Measurements from ENCODE around the gene TAP2.

TAP2 gene

DNA sequence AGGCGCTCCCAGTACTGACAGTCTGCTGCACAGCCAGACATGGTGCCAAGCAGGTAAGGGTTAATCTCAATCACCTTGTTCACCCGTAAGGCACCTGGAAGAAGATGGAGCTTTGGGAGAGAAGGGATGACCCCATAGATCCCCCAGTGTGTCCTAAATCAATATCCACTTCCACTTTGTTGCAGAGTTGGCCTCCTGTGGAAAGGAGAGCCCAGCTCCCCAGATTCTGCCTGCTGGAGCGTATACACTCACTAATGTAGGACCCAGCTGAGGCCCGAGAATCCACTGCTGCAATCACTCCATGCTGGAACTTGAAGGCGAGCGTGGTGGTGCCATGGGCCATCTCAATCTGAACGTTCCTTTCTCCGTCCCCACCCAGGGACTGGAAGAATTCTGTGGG lies 4.2 kb upstream of the TAP2 start:
- H3K4me1 ChIP-seq (ENCODE audit: control insufficient read depth, insufficient read depth, low read length) = peaks cover 2% of the 10 kb centered on the region
- peaks cover 17% of the 10 kb centered on the region for H3K27me3 ChIP-seq (ENCODE audit: control insufficient read depth, insufficient read depth, low read length)
- H3K9me3 ChIP-seq (ENCODE audit: control insufficient read depth, insufficient read depth, low read length) = no peaks in the 10 kb centered on the region
- no peak overlapping the region for H3K9ac ChIP-seq (ENCODE audit: low read depth, low read length)
- no peaks in the 10 kb centered on the region for H3K36me3 ChIP-seq (ENCODE audit: control insufficient read depth, insufficient read depth, low read length)
- H3K4me3 ChIP-seq (ENCODE audit: low read depth, low read length) = no peak overlapping the region

DNA sequence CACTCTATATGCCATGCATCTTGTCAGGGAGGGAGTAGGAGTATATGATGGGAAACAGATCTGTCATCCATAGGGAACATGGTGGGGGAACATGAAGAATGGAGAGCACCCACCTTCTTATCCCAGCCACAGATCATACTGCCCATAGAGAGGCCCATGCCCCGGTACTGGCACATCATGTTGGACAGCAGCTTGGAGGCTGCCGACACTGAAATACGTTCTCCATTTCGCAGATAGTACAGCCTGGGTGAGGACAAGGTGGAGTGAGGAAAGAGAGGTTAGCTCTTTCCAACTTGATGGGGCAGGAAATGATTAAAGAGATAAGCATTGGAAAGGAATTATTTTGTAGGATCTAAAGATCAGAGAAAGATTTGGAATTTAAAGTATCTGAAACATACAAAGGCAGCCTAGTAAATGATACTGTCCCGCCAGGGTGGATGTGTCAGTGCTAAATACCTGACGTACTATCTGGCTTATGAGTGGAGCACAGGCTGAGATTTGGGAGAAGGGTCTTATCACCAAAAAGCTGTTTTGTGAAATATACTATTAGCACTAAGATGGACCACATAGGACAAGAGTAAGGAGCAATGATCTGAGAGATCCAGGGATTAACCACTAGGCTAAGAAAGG lies 3.6 kb upstream of the TAP2 start:
- no peaks in the 10 kb centered on the region for H3K36me3 ChIP-seq (ENCODE audit: control insufficient read depth, insufficient read depth, low read length)
- no peaks in the 10 kb centered on the region for H3K9me3 ChIP-seq (ENCODE audit: control insufficient read depth, insufficient read depth, low read length)
- no peak overlapping the region for H3K4me3 ChIP-seq (ENCODE audit: low read depth, low read length)
- peaks cover 2% of the 10 kb centered on the region for H3K4me1 ChIP-seq (ENCODE audit: control insufficient read depth, insufficient read depth, low read length)
- no peak overlapping the region for H3K9ac ChIP-seq (ENCODE audit: low read depth, low read length)
- H3K27me3 ChIP-seq (ENCODE audit: control insufficient read depth, insufficient read depth, low read length) = peaks cover 17% of the 10 kb centered on the region

DNA sequence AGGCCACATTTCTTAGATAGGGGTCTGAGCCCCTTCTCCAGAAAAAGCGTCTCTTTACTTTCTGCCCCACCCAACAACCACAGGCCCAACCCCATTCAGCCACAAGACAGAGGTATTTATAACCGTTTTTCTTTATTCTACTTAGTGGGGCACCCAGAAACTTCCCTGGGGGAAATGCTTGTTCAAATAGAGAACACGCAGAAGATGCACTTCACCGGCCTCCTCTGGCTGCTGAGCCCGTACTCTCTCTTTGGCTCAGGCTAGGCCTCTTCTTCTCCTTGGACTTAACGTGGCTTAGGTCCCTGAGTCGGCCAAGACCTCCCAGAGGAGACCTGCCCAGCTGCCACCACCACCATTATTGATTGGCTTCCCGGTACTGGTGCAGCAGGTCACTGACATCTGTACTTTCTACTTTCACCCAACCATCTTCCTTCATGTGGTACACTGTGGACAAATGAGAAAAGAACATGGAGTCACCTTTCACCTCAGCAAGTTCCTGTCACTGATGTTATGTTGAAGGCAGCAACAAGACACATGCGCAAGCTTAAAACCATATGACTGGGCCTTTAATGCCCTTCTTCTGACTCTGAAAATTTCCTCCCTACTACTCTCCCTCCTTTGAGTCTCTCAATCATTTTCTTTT lies 2.2 kb upstream of the TAP2 start:
- Histone ChIP-seq H3K4me3 (ENCODE audit: low read depth, low read length) (no peak overlapping the region), H3K9me3 (ENCODE audit: control insufficient read depth, insufficient read depth, low read length) (no peaks in the 10 kb centered on the region), H3K4me1 (ENCODE audit: control insufficient read depth, insufficient read depth, low read length) (peaks cover 2% of the 10 kb centered on the region), H3K9ac (ENCODE audit: low read depth, low read length) (no peak overlapping the region), H3K27me3 (ENCODE audit: control insufficient read depth, insufficient read depth, low read length) (peaks cover 17% of the 10 kb centered on the region), H3K36me3 (ENCODE audit: control insufficient read depth, insufficient read depth, low read length) (no peaks in the 10 kb centered on the region)

DNA sequence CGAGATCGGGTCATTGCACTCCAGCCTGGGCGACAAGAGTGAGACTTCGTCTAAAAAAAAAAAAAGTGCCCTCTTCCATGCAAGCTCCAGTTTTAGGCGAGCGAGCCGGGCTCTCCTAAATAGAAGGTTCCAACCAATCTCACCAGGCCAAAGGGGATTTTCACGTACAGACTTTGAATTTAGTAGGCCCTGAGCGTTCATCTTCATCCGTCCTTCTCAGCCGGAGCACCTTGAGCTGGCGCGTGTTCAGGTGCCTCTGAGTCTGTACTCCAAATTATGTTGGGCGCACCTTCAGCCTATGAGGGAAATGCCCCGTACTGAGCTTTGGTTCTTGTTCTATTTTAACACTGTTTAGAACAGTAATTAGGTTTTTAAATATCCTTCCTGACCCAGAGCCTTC lies 817 bp upstream of the TAP2 start:
- Histone ChIP-seq H3K9ac (ENCODE audit: low read depth, low read length) (no peak overlapping the region), H3K4me1 (ENCODE audit: control insufficient read depth, insufficient read depth, low read length) (no peaks in the 10 kb centered on the region), H3K9me3 (ENCODE audit: control insufficient read depth, insufficient read depth, low read length) (no peaks in the 10 kb centered on the region), H3K36me3 (ENCODE audit: control insufficient read depth, insufficient read depth, low read length) (no peaks in the 10 kb centered on the region), H3K4me3 (ENCODE audit: low read depth, low read length) (no peak overlapping the region), H3K27me3 (ENCODE audit: control insufficient read depth, insufficient read depth, low read length) (peaks cover 15% of the 10 kb centered on the region)

DNA sequence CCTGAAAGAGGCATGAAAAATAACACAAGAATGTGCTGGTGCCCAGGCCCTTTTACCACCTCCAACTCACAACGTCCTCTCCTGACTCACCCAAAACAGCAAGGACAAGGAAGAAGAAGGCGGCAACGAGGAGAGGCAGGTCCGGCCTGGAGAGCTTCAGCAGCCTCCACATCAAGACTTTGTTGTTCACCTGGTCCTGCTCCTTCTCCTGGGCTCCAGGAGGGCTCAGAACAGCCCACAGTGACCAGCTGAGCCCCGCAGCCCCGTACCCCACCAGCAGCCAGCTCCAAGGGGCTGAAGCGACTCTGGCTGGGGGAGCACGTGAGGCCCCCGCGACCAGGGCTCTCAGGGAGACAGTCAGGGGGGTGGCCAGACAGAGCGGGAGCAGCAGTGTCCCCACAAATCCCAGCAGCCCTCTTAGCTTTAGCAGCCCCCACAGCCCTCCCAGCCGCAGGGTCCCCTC lies 857 bp downstream of the TAP2 start:
- Histone ChIP-seq H3K9ac (ENCODE audit: low read depth, low read length) (no peak overlapping the region), H3K36me3 (ENCODE audit: control insufficient read depth, insufficient read depth, low read length) (no peaks in the 10 kb centered on the region), H3K27me3 (ENCODE audit: control insufficient read depth, insufficient read depth, low read length) (peaks cover 7% of the 10 kb centered on the region), H3K4me1 (ENCODE audit: control insufficient read depth, insufficient read depth, low read length) (no peaks in the 10 kb centered on the region), H3K4me3 (ENCODE audit: low read depth, low read length) (peak overlapping the region; percentile 76), H3K9me3 (ENCODE audit: control insufficient read depth, insufficient read depth, low read length) (no peaks in the 10 kb centered on the region)

DNA sequence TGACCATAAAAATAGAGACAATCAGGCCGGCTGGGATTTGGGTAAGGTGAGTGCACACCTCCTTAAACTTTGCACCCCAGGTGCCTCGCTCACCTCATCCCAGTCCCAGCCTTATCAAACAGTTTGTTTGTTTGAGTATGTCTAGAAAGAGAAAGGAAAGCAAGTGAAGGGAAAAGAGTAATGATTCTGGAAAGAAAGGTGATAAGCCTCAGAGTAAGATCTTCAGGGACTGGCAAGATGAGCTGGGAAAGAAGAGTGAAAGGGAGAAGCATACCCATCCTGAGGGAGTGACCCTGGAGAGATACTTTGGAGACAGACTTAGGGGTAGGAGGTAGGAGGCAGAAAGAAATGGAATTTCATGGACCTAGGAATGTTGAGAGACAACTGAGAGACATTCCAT lies 1.7 kb downstream of the TAP2 start:
- Histone ChIP-seq H3K36me3 (ENCODE audit: control insufficient read depth, insufficient read depth, low read length) (peaks cover 2% of the 10 kb centered on the region), H3K4me1 (ENCODE audit: control insufficient read depth, insufficient read depth, low read length) (no peaks in the 10 kb centered on the region), H3K9me3 (ENCODE audit: control insufficient read depth, insufficient read depth, low read length) (no peaks in the 10 kb centered on the region), H3K27me3 (ENCODE audit: control insufficient read depth, insufficient read depth, low read length) (peaks cover under 1% of the 10 kb centered on the region), H3K9ac (ENCODE audit: low read depth, low read length) (no peak overlapping the region), H3K4me3 (ENCODE audit: low read depth, low read length) (no peak overlapping the region)

DNA sequence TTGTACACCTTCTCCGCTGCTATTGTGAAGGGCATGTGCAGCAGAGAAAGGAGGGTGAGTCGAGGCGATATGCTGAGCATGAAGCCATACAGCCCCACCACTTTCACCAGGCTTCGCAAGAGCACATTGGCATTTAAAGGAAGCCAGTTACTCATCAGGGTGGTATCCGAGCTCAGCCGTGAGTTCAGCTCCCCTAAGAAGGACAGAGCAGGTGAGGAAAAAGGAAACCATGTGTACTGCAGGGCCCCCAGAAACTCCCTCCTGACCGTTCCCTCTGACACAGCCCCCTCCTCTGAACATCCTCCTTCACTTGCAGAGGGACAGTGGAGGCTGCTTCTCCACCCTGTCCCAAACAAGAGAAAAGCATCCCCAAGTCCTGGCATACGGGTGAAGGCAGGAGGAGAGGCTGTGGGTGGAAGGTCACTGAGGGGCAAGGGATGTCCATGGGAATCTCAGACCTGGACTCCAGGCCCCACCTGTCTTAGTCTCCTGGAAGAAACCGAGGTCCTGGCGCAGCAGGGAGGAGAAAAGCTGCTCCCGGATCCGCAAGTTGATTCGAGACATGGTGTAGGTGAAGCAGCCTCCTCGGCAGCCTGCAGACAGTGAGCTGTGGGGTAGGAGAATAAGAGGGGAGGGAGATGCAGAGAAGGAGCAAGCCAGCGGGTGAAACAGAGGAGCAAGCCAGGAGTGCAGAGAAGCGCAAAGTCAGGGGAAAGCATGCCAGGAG lies 3.2 kb downstream of the TAP2 start:
- H3K4me3 ChIP-seq (ENCODE audit: low read depth, low read length) = no peak overlapping the region
- H3K9ac ChIP-seq (ENCODE audit: low read depth, low read length) = no peak overlapping the region
- no peaks in the 10 kb centered on the region for H3K27me3 ChIP-seq (ENCODE audit: control insufficient read depth, insufficient read depth, low read length)
- H3K9me3 ChIP-seq (ENCODE audit: control insufficient read depth, insufficient read depth, low read length) = no peaks in the 10 kb centered on the region
- H3K4me1 ChIP-seq (ENCODE audit: control insufficient read depth, insufficient read depth, low read length) = no peaks in the 10 kb centered on the region
- H3K36me3 ChIP-seq (ENCODE audit: control insufficient read depth, insufficient read depth, low read length) = peaks cover 2% of the 10 kb centered on the region

DNA sequence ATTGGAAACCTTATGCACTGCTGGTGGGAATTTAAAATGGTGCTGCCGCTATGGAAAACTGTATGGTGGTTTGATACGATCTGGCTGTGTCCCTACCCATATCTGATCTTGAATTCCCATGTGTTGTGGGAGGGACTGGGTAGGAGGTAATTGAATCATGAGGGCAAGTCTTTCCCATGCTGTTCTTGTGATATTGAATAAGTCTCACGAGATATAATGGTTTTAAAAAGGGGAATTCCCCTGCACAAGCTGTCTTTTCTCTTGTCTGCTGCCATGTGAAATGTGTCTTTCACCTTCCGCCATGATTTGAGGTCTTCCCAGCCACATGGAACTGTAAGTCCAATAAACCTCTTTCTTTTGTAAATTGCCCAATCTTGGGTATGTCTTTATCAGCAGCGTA lies 4.9 kb downstream of the TAP2 start:
- H3K27me3 ChIP-seq (ENCODE audit: control insufficient read depth, insufficient read depth, low read length) = no peaks in the 10 kb centered on the region
- no peak overlapping the region for H3K9ac ChIP-seq (ENCODE audit: low read depth, low read length)
- peaks cover 13% of the 10 kb centered on the region for H3K36me3 ChIP-seq (ENCODE audit: control insufficient read depth, insufficient read depth, low read length)
- no peaks in the 10 kb centered on the region for H3K4me1 ChIP-seq (ENCODE audit: control insufficient read depth, insufficient read depth, low read length)
- no peaks in the 10 kb centered on the region for H3K9me3 ChIP-seq (ENCODE audit: control insufficient read depth, insufficient read depth, low read length)
- no peak overlapping the region for H3K4me3 ChIP-seq (ENCODE audit: low read depth, low read length)

DNA sequence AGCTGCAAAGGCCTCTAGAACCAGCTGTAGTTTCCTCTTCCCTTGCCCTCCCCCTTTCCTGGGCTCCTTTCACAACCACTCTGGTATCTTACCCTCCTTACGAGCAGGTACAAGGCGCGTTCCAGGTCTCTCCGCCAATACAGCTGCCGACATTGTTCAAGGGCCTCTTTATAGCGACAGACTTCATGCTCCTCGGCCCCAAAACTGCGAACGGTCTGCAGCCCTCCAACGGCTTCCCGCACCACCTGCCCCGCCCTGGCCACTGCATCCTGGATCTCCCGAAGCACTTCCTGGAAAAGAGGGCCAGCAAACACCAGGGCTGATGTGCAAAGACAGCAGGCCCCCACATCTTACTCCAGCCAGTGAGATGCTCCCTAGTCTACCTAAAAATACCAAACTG lies 6.0 kb downstream of the TAP2 start:
- Histone ChIP-seq H3K4me1 (ENCODE audit: control insufficient read depth, insufficient read depth, low read length) (no peaks in the 10 kb centered on the region), H3K9ac (ENCODE audit: low read depth, low read length) (no peak overlapping the region), H3K9me3 (ENCODE audit: control insufficient read depth, insufficient read depth, low read length) (no peaks in the 10 kb centered on the region), H3K4me3 (ENCODE audit: low read depth, low read length) (no peak overlapping the region), H3K36me3 (ENCODE audit: control insufficient read depth, insufficient read depth, low read length) (peaks cover 13% of the 10 kb centered on the region), H3K27me3 (ENCODE audit: control insufficient read depth, insufficient read depth, low read length) (no peaks in the 10 kb centered on the region)

DNA sequence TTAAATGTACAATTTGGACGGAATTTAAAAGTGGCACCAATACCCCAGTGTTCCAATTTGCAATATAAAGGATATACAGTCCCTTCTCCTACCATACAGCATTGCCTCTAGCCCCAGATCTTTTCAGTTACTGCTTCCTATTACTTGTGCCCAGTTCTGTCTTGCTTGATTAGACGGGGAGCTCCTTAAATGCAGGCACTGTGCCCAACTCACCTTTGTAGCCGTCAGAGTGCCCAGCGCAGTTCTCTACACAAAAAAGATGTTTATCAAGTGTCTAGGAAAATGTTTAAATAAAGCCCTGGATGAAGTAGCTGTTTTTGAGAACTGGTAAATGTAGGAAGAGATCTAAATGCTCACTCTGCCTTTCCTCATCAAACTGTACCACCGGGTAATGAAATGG lies 7.6 kb downstream of the TAP2 start:
- peaks cover 13% of the 10 kb centered on the region for H3K36me3 ChIP-seq (ENCODE audit: control insufficient read depth, insufficient read depth, low read length)

DNA sequence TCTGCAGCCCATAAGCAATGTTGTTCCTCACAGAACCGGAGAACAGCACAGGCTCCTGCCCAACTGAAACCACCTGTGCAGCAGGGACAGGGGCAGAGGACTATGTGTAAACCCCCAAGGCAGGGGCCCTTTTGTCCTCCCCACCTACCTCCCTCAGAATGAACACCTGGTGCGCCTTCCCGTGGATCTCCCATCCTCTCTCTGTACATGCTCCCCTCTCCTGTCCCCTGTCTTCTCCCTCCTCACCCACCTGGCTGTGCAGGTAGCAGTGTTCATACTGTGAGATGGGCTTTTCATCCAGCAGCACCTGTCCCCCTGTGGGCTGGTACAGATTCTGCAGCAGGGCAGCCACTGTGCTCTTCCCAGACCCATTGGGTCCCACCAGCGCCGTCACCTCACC lies 8.5 kb downstream of the TAP2 start:
- H3K4me1 ChIP-seq (ENCODE audit: control insufficient read depth, insufficient read depth, low read length) = no peaks in the 10 kb centered on the region
- peaks cover 13% of the 10 kb centered on the region for H3K36me3 ChIP-seq (ENCODE audit: control insufficient read depth, insufficient read depth, low read length)
- no peak overlapping the region for H3K4me3 ChIP-seq (ENCODE audit: low read depth, low read length)
- no peaks in the 10 kb centered on the region for H3K9me3 ChIP-seq (ENCODE audit: control insufficient read depth, insufficient read depth, low read length)
- no peaks in the 10 kb centered on the region for H3K27me3 ChIP-seq (ENCODE audit: control insufficient read depth, insufficient read depth, low read length)
- no peak overlapping the region for H3K9ac ChIP-seq (ENCODE audit: low read depth, low read length)

More for the DNA sequence above, 7.6 kb downstream of the TAP2 start:
- Histone ChIP-seq H3K4me3 (ENCODE audit: low read depth, low read length) (no peak overlapping the region), H3K9me3 (ENCODE audit: control insufficient read depth, insufficient read depth, low read length) (no peaks in the 10 kb centered on the region), H3K4me1 (ENCODE audit: control insufficient read depth, insufficient read depth, low read length) (no peaks in the 10 kb centered on the region), H3K9ac (ENCODE audit: low read depth, low read length) (no peak overlapping the region), H3K27me3 (ENCODE audit: control insufficient read depth, insufficient read depth, low read length) (no peaks in the 10 kb centered on the region)

DNA sequence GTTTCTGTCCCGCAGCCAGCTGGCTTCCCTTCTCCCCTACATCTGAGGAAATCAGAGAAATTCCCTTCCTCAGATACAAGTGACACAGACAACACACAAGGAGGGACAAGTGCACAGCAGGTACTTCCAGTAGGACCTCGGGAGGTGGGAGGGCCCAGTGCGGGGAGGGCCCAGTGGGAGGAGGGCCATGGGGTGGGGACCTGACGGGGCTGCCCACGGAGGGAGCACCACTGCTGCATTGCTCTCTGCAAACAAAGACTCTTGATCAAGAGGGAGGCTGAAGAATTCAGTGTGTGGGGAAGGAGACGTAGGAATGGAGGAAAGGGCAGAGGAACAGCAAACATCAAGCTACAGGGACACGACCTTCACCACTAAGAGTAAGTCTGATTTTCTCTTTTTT lies 9.0 kb downstream of the TAP2 start:
- H3K9me3 ChIP-seq (ENCODE audit: control insufficient read depth, insufficient read depth, low read length) = no peaks in the 10 kb centered on the region
- H3K36me3 ChIP-seq (ENCODE audit: control insufficient read depth, insufficient read depth, low read length) = peaks cover 13% of the 10 kb centered on the region
- H3K4me1 ChIP-seq (ENCODE audit: control insufficient read depth, insufficient read depth, low read length) = no peaks in the 10 kb centered on the region
- no peak overlapping the region for H3K9ac ChIP-seq (ENCODE audit: low read depth, low read length)
- no peaks in the 10 kb centered on the region for H3K27me3 ChIP-seq (ENCODE audit: control insufficient read depth, insufficient read depth, low read length)
- H3K4me3 ChIP-seq (ENCODE audit: low read depth, low read length) = no peak overlapping the region

All from iPS-15b (cell line).